ENCODE results near the gene DHCR7. TPM values are rescaled to one million over a fixed set of nuclear protein-coding genes. Genes with fewer than 3 reads are reported as not detected.

The DHCR7 gene
- total RNA-seq, 1 donor from 2014 or later: 97.0 TPM

DNA sequence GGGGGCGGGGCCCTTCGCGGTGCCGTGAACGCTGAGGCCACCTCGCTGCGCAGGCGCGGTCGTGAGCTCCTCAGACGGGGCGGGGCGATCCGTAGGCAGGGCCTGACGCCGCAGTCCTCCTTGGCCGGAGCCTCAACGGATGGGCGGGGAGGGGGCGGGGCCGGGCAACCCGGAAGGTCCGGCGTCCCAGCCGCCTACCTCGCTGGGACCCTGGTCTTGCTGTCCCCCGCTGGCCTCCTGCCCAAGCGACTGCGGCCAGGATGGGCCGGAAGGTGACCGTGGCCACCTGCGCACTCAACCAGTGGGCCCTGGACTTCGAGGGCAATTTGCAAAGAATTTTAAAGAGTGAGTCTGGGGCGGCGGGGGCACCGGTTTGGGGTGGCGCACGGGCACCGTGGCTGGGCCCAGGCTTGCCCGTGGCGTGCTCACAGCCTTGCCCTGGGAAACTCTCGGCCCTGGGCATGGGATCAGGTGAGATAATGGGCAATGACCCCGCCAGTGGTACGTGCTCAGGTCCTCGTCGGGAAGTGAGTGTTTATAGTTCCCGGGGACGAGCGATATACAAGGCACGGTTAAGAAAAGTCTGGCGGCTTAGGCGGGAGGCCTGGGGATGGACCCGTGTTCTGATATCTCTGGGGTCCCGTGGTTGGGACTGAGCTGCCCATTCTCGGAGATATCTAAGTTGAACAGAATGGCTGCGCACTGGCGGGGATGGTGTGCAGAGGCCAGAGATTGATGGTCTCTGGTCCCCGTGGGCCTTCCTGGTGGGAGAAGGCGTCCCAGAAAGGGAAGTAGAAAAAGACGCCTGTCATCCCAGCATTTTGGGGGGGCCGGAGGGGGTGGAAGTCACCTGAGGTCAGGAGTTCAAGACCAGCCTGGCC lies 5.1 kb upstream of the DHCR7 start, which contains the start of gene NADSYN1:
NADSYN1 (plus strand) TSS at position 167 of the 881 bp plus-strand sequence; CDS start at position 261, 94 bp downstream.
- DNase-seq (ENCODE audit: extremely low spot score, unreplicated experiment): peak; percentile 96
- Mint-ChIP-seq H3K27me3 (no peaks in the 10 kb centered on the region), H3K27ac (peak within 1 kb of the TSS; percentile 86), H3K4me1 (ENCODE audit: unreplicated experiment) (peaks cover 28% of the 10 kb centered on the region), H3K36me3 (peaks cover 9% of the 10 kb centered on the region), H3K4me3 (peak within 1 kb of the TSS; percentile 91), H3K9me3 (no peaks in the 10 kb centered on the region)
- TF ChIP-seq, protein P1, sequence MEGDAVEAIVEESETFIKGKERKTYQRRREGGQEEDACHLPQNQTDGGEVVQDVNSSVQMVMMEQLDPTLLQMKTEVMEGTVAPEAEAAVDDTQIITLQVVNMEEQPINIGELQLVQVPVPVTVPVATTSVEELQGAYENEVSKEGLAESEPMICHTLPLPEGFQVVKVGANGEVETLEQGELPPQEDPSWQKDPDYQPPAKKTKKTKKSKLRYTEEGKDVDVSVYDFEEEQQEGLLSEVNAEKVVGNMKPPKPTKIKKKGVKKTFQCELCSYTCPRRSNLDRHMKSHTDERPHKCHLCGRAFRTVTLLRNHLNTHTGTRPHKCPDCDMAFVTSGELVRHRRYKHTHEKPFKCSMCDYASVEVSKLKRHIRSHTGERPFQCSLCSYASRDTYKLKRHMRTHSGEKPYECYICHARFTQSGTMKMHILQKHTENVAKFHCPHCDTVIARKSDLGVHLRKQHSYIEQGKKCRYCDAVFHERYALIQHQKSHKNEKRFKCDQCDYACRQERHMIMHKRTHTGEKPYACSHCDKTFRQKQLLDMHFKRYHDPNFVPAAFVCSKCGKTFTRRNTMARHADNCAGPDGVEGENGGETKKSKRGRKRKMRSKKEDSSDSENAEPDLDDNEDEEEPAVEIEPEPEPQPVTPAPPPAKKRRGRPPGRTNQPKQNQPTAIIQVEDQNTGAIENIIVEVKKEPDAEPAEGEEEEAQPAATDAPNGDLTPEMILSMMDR (conservative IDR thresholded peaks at IDR 0.05): no peak

DNA sequence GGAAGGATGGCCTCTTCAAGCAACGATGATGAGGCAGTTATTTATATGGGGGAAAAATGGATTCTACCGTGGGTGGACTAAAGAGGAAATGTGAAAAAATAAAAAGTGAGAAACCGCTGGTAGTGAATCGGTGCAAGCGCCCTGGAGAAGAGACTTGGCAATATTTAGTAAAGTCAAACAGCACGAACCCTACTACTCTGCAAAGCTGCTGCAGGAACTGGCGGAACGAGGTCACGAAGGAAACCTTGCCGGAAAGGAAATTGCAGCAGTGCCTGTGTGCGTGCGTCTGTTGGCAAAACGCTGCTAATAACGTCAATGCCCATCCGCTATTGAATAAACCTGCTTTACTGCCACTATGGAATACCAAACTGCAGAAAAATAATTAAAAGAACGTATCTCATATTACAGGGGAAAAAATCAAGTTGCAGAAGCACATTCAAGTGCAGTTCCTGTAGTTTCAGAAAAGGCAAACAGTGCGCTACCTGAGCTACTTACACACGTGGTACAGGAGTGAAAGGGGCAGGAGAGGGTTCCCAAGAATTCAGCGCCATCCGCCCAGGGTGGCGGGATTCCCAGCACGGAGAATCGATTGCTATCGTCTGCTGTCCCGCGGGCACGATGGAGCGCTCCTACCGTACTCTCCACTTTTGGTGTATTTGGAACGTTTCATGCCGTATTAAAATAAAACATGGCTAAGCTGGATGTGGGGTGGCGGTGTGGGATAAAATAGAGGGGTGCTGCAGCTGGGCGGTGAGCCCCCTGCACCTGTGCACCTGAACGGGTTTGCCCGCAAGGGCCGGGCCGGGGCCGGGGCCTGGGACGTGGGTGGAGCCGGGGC lies 4.2 kb upstream of the DHCR7 start:
- H3K27ac Mint-ChIP-seq: peak overlapping the region; percentile 86
- no peaks in the 10 kb centered on the region for H3K9me3 Mint-ChIP-seq
- no peak for DNase-seq (ENCODE audit: extremely low spot score, unreplicated experiment)

DNA sequence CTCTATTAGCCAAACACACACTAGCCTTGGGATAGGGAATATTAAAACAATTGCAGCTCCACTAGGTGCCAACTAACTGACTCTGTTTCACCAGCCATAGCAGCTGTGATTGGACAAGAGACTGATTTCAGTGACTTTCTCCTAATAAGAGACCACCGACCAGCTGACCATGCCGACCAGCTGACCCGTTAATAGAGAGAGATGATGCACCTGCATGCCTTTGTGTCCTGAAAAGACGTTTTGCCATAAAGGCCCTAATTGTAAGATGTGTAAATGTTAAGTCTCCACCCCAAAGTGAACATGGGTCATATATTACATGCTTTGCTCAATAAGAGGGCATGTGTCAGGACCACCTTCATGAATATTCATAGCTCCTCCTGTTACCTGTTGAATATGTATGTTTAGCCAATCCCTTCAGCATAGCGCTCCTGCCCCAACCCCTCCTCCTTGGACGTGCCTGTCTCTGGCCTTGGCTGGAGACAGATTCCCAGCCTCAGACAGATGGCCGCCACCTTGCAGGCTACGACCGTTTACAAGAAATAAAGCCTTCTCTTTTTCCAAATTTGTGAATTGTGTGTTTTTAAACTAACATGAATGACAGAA lies 3.5 kb upstream of the DHCR7 start:
- H3K27ac Mint-ChIP-seq: peak overlapping the region; percentile 86
- peak overlapping the region; percentile 91 for H3K4me3 Mint-ChIP-seq
- H3K4me1 Mint-ChIP-seq (ENCODE audit: unreplicated experiment): peaks cover 38% of the 10 kb centered on the region
- TF ChIP-seq, protein P1 (conservative IDR thresholded peaks at IDR 0.05): no peak
- DNase-seq (ENCODE audit: extremely low spot score, unreplicated experiment): no peak
- no peaks in the 10 kb centered on the region for H3K27me3 Mint-ChIP-seq
- H3K36me3 Mint-ChIP-seq: peaks cover 13% of the 10 kb centered on the region
- no peaks in the 10 kb centered on the region for H3K9me3 Mint-ChIP-seq

More for the DNA sequence above, 4.2 kb upstream of the DHCR7 start:
- peak overlapping the region; percentile 91 for H3K4me3 Mint-ChIP-seq
- H3K4me1 Mint-ChIP-seq (ENCODE audit: unreplicated experiment): peaks cover 31% of the 10 kb centered on the region
- H3K36me3 Mint-ChIP-seq: peaks cover 9% of the 10 kb centered on the region
- TF ChIP-seq, protein P1 (conservative IDR thresholded peaks at IDR 0.05): no peak
- no peaks in the 10 kb centered on the region for H3K27me3 Mint-ChIP-seq

DNA sequence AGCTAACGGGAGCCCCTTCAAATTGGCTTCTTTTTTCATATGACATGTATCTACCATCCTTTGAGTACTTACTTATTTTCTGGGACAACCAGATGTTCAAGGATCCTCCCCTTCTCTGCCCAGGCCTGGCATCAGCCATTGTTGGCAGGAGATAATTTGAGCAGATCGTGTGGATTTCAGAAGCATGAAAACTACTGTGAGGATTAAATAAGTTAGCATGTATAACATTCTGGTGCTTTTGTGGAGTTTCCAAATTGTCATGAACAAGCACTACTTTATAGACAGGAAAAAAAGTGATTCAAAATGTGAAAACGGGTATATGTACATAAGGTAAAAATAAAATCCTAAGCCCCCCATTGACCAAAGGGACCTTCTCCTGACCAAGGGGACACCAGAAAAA lies 2.7 kb upstream of the DHCR7 start:
- H3K36me3 Mint-ChIP-seq: peaks cover 13% of the 10 kb centered on the region
- peaks cover 38% of the 10 kb centered on the region for H3K4me1 Mint-ChIP-seq (ENCODE audit: unreplicated experiment)
- H3K9me3 Mint-ChIP-seq: no peaks in the 10 kb centered on the region
- no peak for DNase-seq (ENCODE audit: extremely low spot score, unreplicated experiment)
- TF ChIP-seq, protein P1 (conservative IDR thresholded peaks at IDR 0.05): no peak
- no peaks in the 10 kb centered on the region for H3K27me3 Mint-ChIP-seq
- peak overlapping the region; percentile 22 for H3K27ac Mint-ChIP-seq
- peak overlapping the region; percentile 91 for H3K4me3 Mint-ChIP-seq

DNA sequence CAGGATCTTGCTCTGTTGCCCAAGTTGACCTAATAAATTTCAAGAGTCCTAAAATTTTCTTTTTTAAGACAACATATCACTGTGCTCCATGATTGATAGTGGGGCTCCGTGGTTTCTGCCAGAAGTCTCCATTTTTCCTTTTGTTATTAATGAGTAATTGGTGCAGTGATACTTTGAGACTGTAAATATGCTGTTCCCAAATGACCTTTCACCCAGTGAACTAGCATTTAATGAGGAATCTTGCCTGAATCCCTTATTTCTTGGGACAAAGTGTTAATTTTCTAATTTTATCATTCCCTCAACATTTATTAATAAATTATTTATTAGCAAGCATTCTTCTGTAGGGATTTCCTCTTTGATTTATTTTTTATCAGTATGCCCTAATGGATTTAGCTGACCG lies 2.3 kb upstream of the DHCR7 start:
- H3K27me3 Mint-ChIP-seq: no peaks in the 10 kb centered on the region
- TF ChIP-seq, protein P1 (conservative IDR thresholded peaks at IDR 0.05): no peak

More for the DNA sequence above, 2.3 kb upstream of the DHCR7 start:
- Mint-ChIP-seq H3K9me3 (no peaks in the 10 kb centered on the region), H3K4me1 (ENCODE audit: unreplicated experiment) (peaks cover 38% of the 10 kb centered on the region), H3K27ac (peak overlapping the region; percentile 22), H3K36me3 (peaks cover 15% of the 10 kb centered on the region), H3K4me3 (peak overlapping the region; percentile 91)
- DNase-seq (ENCODE audit: extremely low spot score, unreplicated experiment): no peak
